Dendritic cell treated with granulocyte-macrophage colony-stimulating factor and Interleukin-4, amounts not matched to agents 40 ng/mL and 50 ng/mL, for 4 days (primary cell): Measurements from ENCODE around the gene ARAF.
A peak's percentile ranks its signal among the peaks of the same experiment; 100 is the strongest.
"Not testable (repeated sequence)": the region's sequence is repeated elsewhere in the genome, so short reads cannot be mapped to it uniquely, and the experiment has no call there.

Experiments
- H3K27ac Mint-ChIP-seq: one replicate; pipeline ENCODE4 v1.8.0; 2022; ENCODE audit warnings: mild to moderate bottlenecking, mixed read lengths
- H3K27me3 Mint-ChIP-seq: one replicate; pipeline ENCODE4 v1.8.0; 2022; ENCODE audit warnings: mild to moderate bottlenecking, mixed read lengths
- H3K36me3 Mint-ChIP-seq: one replicate; pipeline ENCODE4 v1.8.0; 2022; ENCODE audit warnings: low read depth, mixed read lengths
- H3K4me1 Mint-ChIP-seq: one replicate; pipeline ENCODE4 v1.8.0; 2022; ENCODE audit warnings: low read depth, mixed read lengths
- H3K4me3 Mint-ChIP-seq: one replicate; pipeline ENCODE4 v1.8.0; 2022; ENCODE audit warnings: mild to moderate bottlenecking, moderate library complexity, mixed read lengths
- H3K9me3 Mint-ChIP-seq: one replicate; pipeline ENCODE4 v1.8.0; 2022; ENCODE audit warnings: mixed read lengths
- intact Hi-C: fragments of 100-400 bp; cut with micrococcal nuclease; formaldehyde crosslinking; loops from one replicate; pipeline ENCODE4 v1.15.0; 2022

The ARAF gene

GRCh38 chrX:47585273-47585672, 24.3 kb downstream of the ARAF start:
- intact Hi-C loops = no loop called here
- no peak overlapping the region for H3K4me3 Mint-ChIP-seq
- peaks cover 59% of the 10 kb centered on the region for H3K4me1 Mint-ChIP-seq
- peaks cover 39% of the 10 kb centered on the region for H3K36me3 Mint-ChIP-seq
- H3K9me3 Mint-ChIP-seq = no peaks in the 10 kb centered on the region
- H3K27me3 Mint-ChIP-seq = peaks cover 8% of the 10 kb centered on the region
- H3K27ac Mint-ChIP-seq = no peak overlapping the region

DNA sequence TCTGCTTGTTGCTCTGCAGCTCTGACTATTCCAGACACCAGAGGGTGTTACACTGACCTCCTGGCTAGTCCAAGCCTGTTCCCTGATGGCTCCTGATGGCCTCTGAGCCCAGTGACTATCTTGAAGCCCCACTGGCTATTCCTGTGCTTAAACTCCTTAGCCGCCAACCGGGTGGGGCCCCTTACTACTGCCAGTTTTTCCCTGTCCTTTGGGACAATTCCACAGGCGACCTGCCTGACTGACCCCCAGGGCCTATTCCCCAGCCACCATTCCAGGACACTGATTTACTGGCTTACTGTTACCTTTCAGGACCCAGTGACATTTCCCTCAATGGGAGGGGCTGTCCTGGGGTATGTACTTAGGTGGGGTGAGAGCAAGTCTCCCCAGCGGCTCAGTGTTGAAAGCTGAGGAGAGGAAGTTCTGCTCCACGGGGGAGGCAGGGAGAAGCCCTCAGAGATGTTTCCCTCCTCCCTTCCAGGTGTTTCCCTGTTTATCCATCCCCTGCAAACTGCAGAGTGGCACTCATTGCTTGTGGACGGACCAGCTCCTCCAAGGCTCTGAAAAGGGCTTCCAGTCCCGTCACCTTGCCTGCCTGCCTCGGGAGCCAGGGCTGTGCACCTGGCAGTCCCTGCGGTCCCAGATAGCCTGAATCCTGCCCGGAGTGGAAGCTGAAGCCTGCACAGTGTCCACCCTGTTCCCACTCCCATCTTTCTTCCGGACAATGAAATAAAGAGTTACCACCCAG, 25.2 kb downstream of the ARAF start:
- Mint-ChIP-seq H3K36me3 (peaks cover 39% of the 10 kb centered on the region), H3K27ac (no peak overlapping the region), H3K27me3 (peaks cover 9% of the 10 kb centered on the region), H3K9me3 (no peaks in the 10 kb centered on the region), H3K4me1 (peaks cover 59% of the 10 kb centered on the region), H3K4me3 (no peak overlapping the region)
- intact Hi-C loops = no loop called here

GRCh38 chrX:47587091-47587891, 26.3 kb downstream of the ARAF start:
- intact Hi-C loops = no loop called here
- Mint-ChIP-seq H3K27me3 (peaks cover 9% of the 10 kb centered on the region), H3K36me3 (peaks cover 39% of the 10 kb centered on the region), H3K9me3 (no peaks in the 10 kb centered on the region), H3K27ac (no peak overlapping the region), H3K4me1 (peaks cover 48% of the 10 kb centered on the region), H3K4me3 (no peak overlapping the region)

GRCh38 chrX:47587906-47588735, 27.1 kb downstream of the ARAF start:
- intact Hi-C loops = no loop called here
- peaks cover 9% of the 10 kb centered on the region for H3K27me3 Mint-ChIP-seq
- no peak overlapping the region for H3K4me3 Mint-ChIP-seq
- no peaks in the 10 kb centered on the region for H3K9me3 Mint-ChIP-seq
- H3K4me1 Mint-ChIP-seq = peaks cover 41% of the 10 kb centered on the region
- H3K36me3 Mint-ChIP-seq = peaks cover 38% of the 10 kb centered on the region
- H3K27ac Mint-ChIP-seq = no peak overlapping the region

DNA sequence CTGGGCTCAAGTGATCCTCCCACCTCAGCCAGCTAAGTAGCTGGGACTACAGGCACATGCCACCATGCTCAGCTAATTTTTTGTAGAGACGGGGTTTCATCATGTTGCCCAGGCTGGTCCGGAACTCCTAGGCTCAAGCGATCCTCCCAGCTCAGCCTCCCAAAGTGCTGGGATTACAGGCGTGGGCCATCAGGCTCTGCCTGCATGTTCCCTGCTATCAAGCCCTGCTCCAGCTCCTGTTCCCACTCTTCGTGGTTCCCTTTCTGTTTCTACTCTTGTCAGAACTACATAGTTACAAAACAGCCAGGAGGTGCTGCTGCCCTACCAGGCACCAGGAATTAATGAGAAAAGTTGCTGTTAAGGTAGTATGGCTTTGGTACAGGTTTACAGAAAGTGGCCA, 30.0 kb downstream of the ARAF start:
- H3K36me3 Mint-ChIP-seq = peaks cover 10% of the 10 kb centered on the region
- peaks cover 9% of the 10 kb centered on the region for H3K27me3 Mint-ChIP-seq
- H3K27ac Mint-ChIP-seq = no peak overlapping the region
- intact Hi-C loops = no loop called here
- H3K4me3 Mint-ChIP-seq = no peak overlapping the region
- peaks cover 13% of the 10 kb centered on the region for H3K4me1 Mint-ChIP-seq
- H3K9me3 Mint-ChIP-seq = no peaks in the 10 kb centered on the region

- H3K4me1 Mint-ChIP-seq = peaks cover 12% of the 10 kb centered on the region
- H3K27ac Mint-ChIP-seq = no peak overlapping the region
- peaks cover 5% of the 10 kb centered on the region for H3K27me3 Mint-ChIP-seq
- H3K9me3 Mint-ChIP-seq = peaks cover 10% of the 10 kb centered on the region
- intact Hi-C loops = no loop called here
- no peak overlapping the region for H3K4me3 Mint-ChIP-seq
- peaks cover 6% of the 10 kb centered on the region for H3K36me3 Mint-ChIP-seq
Measured at GRCh38 chrX:47593522-47593921, 32.5 kb downstream of the ARAF start.

DNA sequence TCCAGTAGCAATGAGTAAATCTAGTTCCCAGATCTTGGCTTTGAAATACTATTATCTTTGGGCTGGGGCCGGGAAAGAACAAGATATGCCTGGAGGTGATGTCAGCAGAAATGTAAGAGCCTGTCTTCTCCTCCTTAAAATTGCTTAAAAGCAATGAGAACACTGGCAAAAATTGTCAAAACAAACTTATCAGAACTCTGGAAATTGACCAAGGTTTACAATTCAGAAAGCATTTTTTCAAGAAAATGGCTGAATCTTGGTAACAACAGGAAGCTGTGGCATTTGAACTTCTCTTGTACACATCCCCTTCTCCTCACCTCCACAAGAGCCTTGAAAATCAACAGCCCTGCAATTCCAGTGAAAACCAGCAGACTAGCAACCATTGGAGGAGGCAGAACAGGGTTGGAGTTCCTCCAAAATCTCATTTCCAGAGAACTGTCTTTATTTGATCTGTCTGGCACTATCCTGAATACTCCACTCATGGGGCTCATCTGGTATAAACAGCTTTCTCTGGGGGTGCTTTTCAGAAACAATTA, 34.8 kb downstream of the ARAF start:
- peaks cover 10% of the 10 kb centered on the region for H3K9me3 Mint-ChIP-seq
- intact Hi-C loops = no loop called here
- peaks cover 6% of the 10 kb centered on the region for H3K36me3 Mint-ChIP-seq
- H3K4me3 Mint-ChIP-seq = no peak overlapping the region
- peaks cover 5% of the 10 kb centered on the region for H3K4me1 Mint-ChIP-seq
- H3K27ac Mint-ChIP-seq = no peak overlapping the region
- H3K27me3 Mint-ChIP-seq = peaks cover 3% of the 10 kb centered on the region

DNA sequence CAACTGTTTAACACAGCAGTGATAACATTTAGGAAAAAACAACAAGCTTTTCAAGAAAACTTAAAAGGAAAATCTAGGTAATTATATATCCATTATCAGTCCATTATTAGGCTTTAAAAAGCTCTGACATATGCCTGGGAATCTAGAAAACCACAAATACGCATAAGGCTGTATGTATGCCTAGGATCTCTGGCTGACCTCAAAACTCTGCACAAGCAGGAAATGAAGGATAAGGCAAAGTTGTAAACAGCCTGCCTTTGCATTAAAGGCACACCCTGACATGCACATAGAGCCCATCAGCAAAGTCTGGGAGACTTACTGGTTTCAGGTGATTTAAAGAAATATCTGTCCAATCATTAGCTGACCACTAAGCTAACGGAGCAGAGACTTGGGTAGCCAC, 35.3 kb downstream of the ARAF start:
- Mint-ChIP-seq H3K9me3 (peaks cover 10% of the 10 kb centered on the region), H3K27me3 (peaks cover 3% of the 10 kb centered on the region), H3K4me1 (peaks cover 5% of the 10 kb centered on the region), H3K36me3 (peaks cover 6% of the 10 kb centered on the region), H3K27ac (no peak overlapping the region), H3K4me3 (no peak overlapping the region)
- intact Hi-C loops = no loop called here

GRCh38 chrX:47597222-47597621, 36.2 kb downstream of the ARAF start:
- H3K9me3 Mint-ChIP-seq = peaks cover 10% of the 10 kb centered on the region
- H3K4me3 Mint-ChIP-seq = no peak overlapping the region
- peaks cover 6% of the 10 kb centered on the region for H3K36me3 Mint-ChIP-seq
- H3K27ac Mint-ChIP-seq = no peak overlapping the region
- H3K4me1 Mint-ChIP-seq = peaks cover 5% of the 10 kb centered on the region
- intact Hi-C loops = no loop called here
- H3K27me3 Mint-ChIP-seq = peaks cover 3% of the 10 kb centered on the region

DNA sequence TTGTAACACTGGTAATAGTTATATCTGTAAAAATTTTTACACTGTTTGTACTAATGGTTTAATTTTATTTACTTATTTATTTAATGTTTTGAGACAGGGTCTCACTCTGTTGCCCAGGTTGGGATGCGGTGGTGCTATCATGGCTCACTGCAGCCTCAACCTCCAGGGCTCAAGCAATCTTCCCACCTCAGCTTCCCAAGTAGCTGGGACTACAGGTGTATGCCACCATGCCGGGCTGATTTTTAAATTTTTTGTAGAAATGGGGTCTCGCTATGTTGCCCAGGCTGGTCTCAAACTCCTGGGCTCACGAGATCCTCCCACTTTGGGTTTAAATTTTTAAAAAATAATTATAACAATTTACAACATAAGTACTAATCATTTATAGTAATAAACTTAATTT, 42.1 kb downstream of the ARAF start:
- H3K4me3 Mint-ChIP-seq, H3K36me3 Mint-ChIP-seq, H3K27ac Mint-ChIP-seq, intact Hi-C loops, H3K9me3 Mint-ChIP-seq, H3K27me3 Mint-ChIP-seq: not testable (repeated sequence)
- peaks cover 14% of the 10 kb centered on the region for H3K4me1 Mint-ChIP-seq

GRCh38 chrX:47605024-47605423, 44.0 kb downstream of the ARAF start:
- H3K36me3 Mint-ChIP-seq = no peaks in the 10 kb centered on the region
- intact Hi-C loops = no loop called here
- no peak overlapping the region for H3K4me3 Mint-ChIP-seq
- peaks cover 31% of the 10 kb centered on the region for H3K4me1 Mint-ChIP-seq
- H3K9me3 Mint-ChIP-seq = no peaks in the 10 kb centered on the region
- peaks cover 2% of the 10 kb centered on the region for H3K27me3 Mint-ChIP-seq
- peak overlapping the region; percentile 55 for H3K27ac Mint-ChIP-seq

DNA sequence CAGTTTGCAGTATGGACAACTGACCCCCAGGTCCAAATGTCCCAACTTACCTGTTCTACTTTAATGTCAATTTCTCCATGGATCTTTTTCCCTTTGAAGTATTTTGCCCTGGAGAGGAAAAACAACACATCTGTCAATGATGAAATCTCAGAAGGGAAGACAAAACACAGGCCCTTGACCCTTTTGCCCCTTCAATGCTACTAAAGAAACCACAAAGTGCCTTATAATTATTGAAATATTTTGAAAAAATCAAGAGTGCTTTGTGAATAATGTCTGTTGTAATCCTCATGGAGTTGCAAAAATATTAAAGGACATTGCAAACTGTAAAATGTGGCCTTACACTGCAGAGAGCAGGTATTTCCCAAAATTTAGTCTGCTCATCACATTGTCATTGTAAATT, 46.1 kb downstream of the ARAF start:
- H3K9me3 Mint-ChIP-seq = no peaks in the 10 kb centered on the region
- H3K4me1 Mint-ChIP-seq = peaks cover 40% of the 10 kb centered on the region
- no peak overlapping the region for H3K4me3 Mint-ChIP-seq
- H3K27ac Mint-ChIP-seq = no peak overlapping the region
- no peaks in the 10 kb centered on the region for H3K36me3 Mint-ChIP-seq
- intact Hi-C loops = no loop called here
- no peaks in the 10 kb centered on the region for H3K27me3 Mint-ChIP-seq

DNA sequence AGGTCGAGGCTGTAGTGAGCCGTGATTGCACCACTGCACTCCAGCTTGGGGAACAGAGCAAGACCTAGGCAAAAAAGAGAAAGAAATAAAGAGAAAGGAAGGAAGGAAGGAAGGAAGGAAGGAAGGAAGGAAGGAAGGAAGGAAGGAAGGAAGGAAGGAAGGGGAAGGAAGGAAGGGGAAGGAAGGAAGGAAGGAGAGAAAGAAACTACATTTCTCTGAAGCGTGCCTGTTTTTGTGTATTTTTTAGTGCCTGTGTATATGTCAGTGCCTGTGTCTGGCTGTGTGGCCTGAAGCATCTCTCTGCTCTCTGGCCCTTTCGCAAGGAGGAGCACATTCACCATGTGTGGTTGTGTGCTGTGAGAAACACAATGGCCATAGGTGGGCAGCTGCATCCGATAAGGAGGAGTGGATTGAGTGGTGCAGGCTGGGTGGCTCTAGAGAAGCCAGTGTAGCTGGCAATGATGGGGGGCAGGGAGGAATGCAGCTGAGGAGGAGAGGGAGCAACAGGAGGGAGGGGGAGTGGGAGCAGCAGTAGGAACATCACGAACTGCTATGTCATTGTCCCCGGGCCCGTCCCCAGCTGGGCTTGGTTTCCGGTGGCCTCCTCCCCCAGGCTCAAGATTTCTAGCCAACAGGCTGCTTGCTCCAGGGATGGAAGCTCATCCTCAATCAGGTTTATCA, 47.3 kb downstream of the ARAF start:
- intact Hi-C loops = no loop called here
- Mint-ChIP-seq H3K36me3 (no peaks in the 10 kb centered on the region), H3K27me3 (no peaks in the 10 kb centered on the region), H3K4me1 (peaks cover 40% of the 10 kb centered on the region), H3K9me3 (no peaks in the 10 kb centered on the region), H3K4me3 (peak overlapping the region; percentile 31), H3K27ac (peak overlapping the region; percentile 55)
